Prostate gland (tissue), 2 donors: Measurements from ENCODE around the gene SEPTIN5.

ENCODE experiments used
- CTCF ChIP-seq, 4 experiments: fragments of 200-600 bp in 2 of 4; fragments of 450-650 bp in 2 of 4; sonication (generic) in 2 of 4; IDR thresholded peaks; 1 replicate in 3 of 4; 2 replicates in 1 of 4; pipeline ENCODE4 v1.5.1; 2016 to 2019; ENCODE audit warnings: antibody characterized with exemption in 4 of 4, mild to moderate bottlenecking in 2 of 4, moderate library complexity in 2 of 4
- POLR2A ChIP-seq: fragments of 450-650 bp; IDR thresholded peaks from one replicate; pipeline ENCODE4 v1.6.1; 2016; ENCODE audit warnings: antibody characterized with exemption, mild to moderate bottlenecking
- POLR2AphosphoS5 ChIP-seq: sonication (generic); formaldehyde crosslinking; IDR thresholded peaks from one replicate; pipeline ENCODE4 v1.6.1; 2017; ENCODE audit warnings: antibody characterized with exemption

- no peak for TF ChIP-seq POLR2A
- no peak for TF ChIP-seq CTCF (IDR thresholded peaks at IDR 0.05)
- TF ChIP-seq POLR2AphosphoS5, result no peak
These were observed at the start of gene SEPTIN5 for GRCh38 chr22:19714312-19715187.
